ENCODE data around the gene VPS37C.
"Not testable (repeated sequence)": the region's sequence is repeated elsewhere in the genome, so short reads cannot be mapped to it uniquely, and the experiment has no call there.

GRCh38 chr11:61204502-61205059, 43.4 kb upstream of the VPS37C start:
- TF ChIP-seq POLR2AphosphoS5 (IDR thresholded peaks at IDR 0.05; ENCODE audit: low read depth, low read length); TAF1 (IDR thresholded peaks at IDR 0.05; ENCODE audit: borderline replicate concordance, low read depth, low read length); POLR2A (IDR thresholded peaks at IDR 0.05; ENCODE audit: low read depth, low read length): not testable (repeated sequence)
